ENCODE data around the gene LSM6. TPM values are rescaled to one million over a fixed set of nuclear protein-coding genes. Genes with fewer than 3 reads are reported as not detected.

LSM6 gene
- total and polyA plus RNA-seq, 8 donors = 1.8 to 93.8 (median 28.7) TPM

DNA sequence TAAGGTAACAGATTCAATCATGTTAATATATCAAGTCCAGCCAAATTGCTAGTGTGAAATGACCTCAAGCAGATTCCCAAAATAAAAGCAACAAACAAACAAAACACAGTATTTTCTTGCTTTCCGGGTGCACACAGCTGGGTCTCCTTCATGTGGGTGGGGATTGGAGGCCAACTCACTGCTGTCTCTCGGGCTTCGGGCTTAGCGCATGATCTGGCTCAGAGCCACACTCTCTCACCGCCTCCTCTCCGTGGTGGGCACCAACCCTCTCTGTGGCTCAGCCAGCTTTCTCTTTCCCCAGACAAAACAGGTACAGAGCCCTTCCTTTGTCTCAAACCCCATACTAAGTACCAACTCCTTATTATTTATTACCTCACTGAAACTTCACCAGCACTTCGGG, 35.9 kb downstream of the LSM6 start:
- intact Hi-C loops (cut with DNase I; ENCODE audit: low total_unique reads) = no loop called here
- Histone ChIP-seq H3K4me1 (no peaks in the 10 kb centered on the region), H3K27me3 (no peaks in the 10 kb centered on the region), H3K9me3 (no peaks in the 10 kb centered on the region), H3K4me3 (no peak overlapping the region), H3K27ac (no peak overlapping the region), H3K36me3 (no peaks in the 10 kb centered on the region)
- TF ChIP-seq POLR2AphosphoS5 (IDR thresholded peaks at IDR 0.05) (no peak), EP300 (IDR thresholded peaks at IDR 0.05) (no peak), POLR2A (IDR thresholded peaks at IDR 0.05) (no peak)
- TF ChIP-seq, protein P1, sequence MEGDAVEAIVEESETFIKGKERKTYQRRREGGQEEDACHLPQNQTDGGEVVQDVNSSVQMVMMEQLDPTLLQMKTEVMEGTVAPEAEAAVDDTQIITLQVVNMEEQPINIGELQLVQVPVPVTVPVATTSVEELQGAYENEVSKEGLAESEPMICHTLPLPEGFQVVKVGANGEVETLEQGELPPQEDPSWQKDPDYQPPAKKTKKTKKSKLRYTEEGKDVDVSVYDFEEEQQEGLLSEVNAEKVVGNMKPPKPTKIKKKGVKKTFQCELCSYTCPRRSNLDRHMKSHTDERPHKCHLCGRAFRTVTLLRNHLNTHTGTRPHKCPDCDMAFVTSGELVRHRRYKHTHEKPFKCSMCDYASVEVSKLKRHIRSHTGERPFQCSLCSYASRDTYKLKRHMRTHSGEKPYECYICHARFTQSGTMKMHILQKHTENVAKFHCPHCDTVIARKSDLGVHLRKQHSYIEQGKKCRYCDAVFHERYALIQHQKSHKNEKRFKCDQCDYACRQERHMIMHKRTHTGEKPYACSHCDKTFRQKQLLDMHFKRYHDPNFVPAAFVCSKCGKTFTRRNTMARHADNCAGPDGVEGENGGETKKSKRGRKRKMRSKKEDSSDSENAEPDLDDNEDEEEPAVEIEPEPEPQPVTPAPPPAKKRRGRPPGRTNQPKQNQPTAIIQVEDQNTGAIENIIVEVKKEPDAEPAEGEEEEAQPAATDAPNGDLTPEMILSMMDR (IDR thresholded peaks at IDR 0.05) = no peak
- 61 to 73% (median 70%) methylated on average over 7 of the region's 7 CpGs for WGBS, 5 donors
- no peak for DNase-seq

GRCh38 chr4:146212781-146213180, 37.3 kb downstream of the LSM6 start:
- no peaks in the 10 kb centered on the region for H3K4me1 ChIP-seq
- intact Hi-C loops (cut with DNase I; ENCODE audit: low total_unique reads) = no loop called here

DNA sequence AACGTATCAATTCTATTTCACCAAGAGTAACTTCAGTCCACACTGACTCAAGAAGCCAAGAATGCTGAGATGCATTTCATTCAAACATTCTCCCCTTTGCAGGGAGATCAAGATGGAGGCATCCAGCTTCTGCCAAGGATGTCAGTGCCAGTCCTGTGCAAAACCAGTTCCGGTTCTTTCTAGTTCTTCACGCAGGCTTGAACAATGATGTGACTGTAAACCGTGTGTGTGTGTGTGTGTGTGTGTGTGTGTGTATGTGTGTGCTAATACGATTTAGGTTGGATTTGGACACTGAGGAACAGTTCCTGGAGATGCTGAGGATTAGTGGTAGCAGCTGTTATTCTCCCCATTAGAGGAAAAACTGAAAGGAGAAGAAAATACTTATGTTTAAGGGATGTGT, 38.7 kb downstream of the LSM6 start, which contains the start of gene REELD1:
REELD1 (plus strand) TSS at position 301 of the 400 bp plus-strand sequence. CDS start 2,415 bp downstream, outside the sequence.
- 72 to 86% (median 75%) methylated on average over 5 of the region's 5 CpGs for WGBS, 5 donors
- H3K9me3 ChIP-seq = no peaks in the 10 kb centered on the region
- no peak within 1 kb of the TSS for H3K4me3 ChIP-seq
- no peaks in the 10 kb centered on the region for H3K4me1 ChIP-seq
- H3K27ac ChIP-seq = no peak within 1 kb of the TSS
- intact Hi-C loops (cut with DNase I; ENCODE audit: low total_unique reads) = no loop called here
- no peaks in the 10 kb centered on the region for H3K36me3 ChIP-seq
- H3K27me3 ChIP-seq = no peaks in the 10 kb centered on the region
- DNase-seq = no peak
- TF ChIP-seq POLR2A (IDR thresholded peaks at IDR 0.05) = no peak
- TF ChIP-seq, protein P1 (IDR thresholded peaks at IDR 0.05) = no peak
- TF ChIP-seq POLR2AphosphoS5 (IDR thresholded peaks at IDR 0.05) = no peak
- no peak for TF ChIP-seq EP300 (IDR thresholded peaks at IDR 0.05)

More at GRCh38 chr4:146212781-146213180, 37.3 kb downstream of the LSM6 start:
- no peak overlapping the region for H3K4me3 ChIP-seq
- 88 to 94% (median 90%) methylated on average over 9 of the region's 9 CpGs for WGBS, 5 donors
- no peaks in the 10 kb centered on the region for H3K9me3 ChIP-seq
- H3K36me3 ChIP-seq = no peaks in the 10 kb centered on the region
- TF ChIP-seq POLR2AphosphoS5 (IDR thresholded peaks at IDR 0.05) = no peak
- TF ChIP-seq POLR2A (IDR thresholded peaks at IDR 0.05) = no peak
- TF ChIP-seq EP300 (IDR thresholded peaks at IDR 0.05) = no peak
- TF ChIP-seq, protein P1 (IDR thresholded peaks at IDR 0.05) = no peak
- H3K27me3 ChIP-seq = no peaks in the 10 kb centered on the region
- no peak for DNase-seq
- no peak overlapping the region for H3K27ac ChIP-seq

GRCh38 chr4:146222313-146222712, 46.8 kb downstream of the LSM6 start:
- intact Hi-C loops (cut with DNase I; ENCODE audit: low total_unique reads) = no loop called here
- Histone ChIP-seq H3K27ac (no peak overlapping the region), H3K36me3 (no peaks in the 10 kb centered on the region), H3K4me1 (no peaks in the 10 kb centered on the region), H3K9me3 (no peaks in the 10 kb centered on the region), H3K4me3 (no peak overlapping the region), H3K27me3 (no peaks in the 10 kb centered on the region)
- WGBS, 5 donors = 74 to 80% (median 75%) methylated on average over 8 of the region's 8 CpGs
- DNase-seq = no peak
- TF ChIP-seq, protein P1 (IDR thresholded peaks at IDR 0.05) = no peak
- no peak for TF ChIP-seq EP300 (IDR thresholded peaks at IDR 0.05)
- TF ChIP-seq POLR2AphosphoS5 (IDR thresholded peaks at IDR 0.05) = no peak
- TF ChIP-seq POLR2A (IDR thresholded peaks at IDR 0.05) = no peak

Data from stomach (tissue), 9 donors.